ENCODE measurements around the gene SOBP.

SOBP gene

GRCh38 chr6:107663308-107663707 is 173.4 kb downstream of the SOBP start:
- no peak for DNase-seq

- no peak for DNase-seq
These were observed 175.5 kb downstream of the SOBP start for GRCh38 chr6:107665382-107665781.

- no peak for DNase-seq
These were observed 176.4 kb downstream of the SOBP start for GRCh38 chr6:107666084-107666980.

- DNase-seq, result no peak
These were observed 177.2 kb downstream of the SOBP start for GRCh38 chr6:107666981-107667601.

- DNase-seq, result no peak
These were observed 177.9 kb downstream of the SOBP start for GRCh38 chr6:107667790-107668189.

GRCh38 chr6:107668743-107669474 is 179.0 kb downstream of the SOBP start:
- no peak for DNase-seq

GRCh38 chr6:107670792-107671199 is 180.9 kb downstream of the SOBP start:
- no peak for DNase-seq

- DNase-seq, result no peak
These were observed 183.2 kb downstream of the SOBP start for GRCh38 chr6:107673076-107673494.

- DNase-seq, result peak; percentile 75
These were observed 185.2 kb downstream of the SOBP start for GRCh38 chr6:107674995-107675738.

GRCh38 chr6:107676042-107676441 is 186.1 kb downstream of the SOBP start:
- no peak for DNase-seq

- no peak for DNase-seq
These were observed 187.5 kb downstream of the SOBP start for GRCh38 chr6:107677399-107677798.

GRCh38 chr6:107679457-107679856 is 189.5 kb downstream of the SOBP start:
- no peak for DNase-seq

GRCh38 chr6:107682721-107683120 is 192.8 kb downstream of the SOBP start:
- no peak for DNase-seq

- no peak for DNase-seq
These were observed 193.3 kb downstream of the SOBP start for GRCh38 chr6:107683183-107683582.

- no peak for DNase-seq
These were observed 195.1 kb downstream of the SOBP start for GRCh38 chr6:107684996-107685395.

- no peak for DNase-seq
These were observed 199.3 kb downstream of the SOBP start for GRCh38 chr6:107689190-107689589.

- no peak for DNase-seq
These were observed 200.2 kb downstream of the SOBP start for GRCh38 chr6:107689951-107690642.

- no peak for DNase-seq
These were observed 200.7 kb downstream of the SOBP start for GRCh38 chr6:107690643-107691061.

- no peak for DNase-seq
These were observed 201.3 kb downstream of the SOBP start for GRCh38 chr6:107691062-107691751.

- no peak for DNase-seq
These were observed 202.4 kb downstream of the SOBP start for GRCh38 chr6:107692351-107692750.

- no peak for DNase-seq
These were observed 205.3 kb downstream of the SOBP start for GRCh38 chr6:107695061-107695720.

Data from effector CD8-positive, alpha-beta T cell (primary cell).